Central memory CD8-positive, alpha-beta T cell (primary cell): ENCODE results near the gene IGSF23.
"Not testable (repeated sequence)": the region's sequence is repeated elsewhere in the genome, so short reads cannot be mapped to it uniquely, and the experiment has no call there.

Experiments
- ATAC-seq: fragments of 150-1000 bp; cut with Tn5 transposase; replicated peaks from 2 replicates; pipeline ENCODE4 v1.10.0; 2022; ENCODE audit warnings: mild to moderate bottlenecking, moderate FRiP score, moderate number of reproducible peaks; ENCODE audit not compliant: poor library complexity, severe bottlenecking; ENCODE audit errors: extremely low read depth
- DNase-seq, 2 donors: peaks; one replicate each; pipeline ENCODE4 v3.0.0; 2021; ENCODE audit warnings: low spot score in 2 of 2
- H3K27ac Mint-ChIP-seq: one replicate; pipeline ENCODE4 v1.8.0; 2022; ENCODE audit warnings: low read depth, mild to moderate bottlenecking, moderate library complexity, mixed read lengths
- H3K27me3 Mint-ChIP-seq: one replicate; pipeline ENCODE4 v1.8.0; 2022; ENCODE audit warnings: mixed read lengths
- H3K36me3 Mint-ChIP-seq: one replicate; pipeline ENCODE4 v1.8.0; 2022; ENCODE audit warnings: mild to moderate bottlenecking, moderate library complexity, mixed read lengths; ENCODE audit not compliant: insufficient read depth
- H3K4me1 Mint-ChIP-seq: one replicate; pipeline ENCODE4 v1.8.0; 2022; ENCODE audit warnings: mixed read lengths
- H3K4me3 Mint-ChIP-seq: one replicate; pipeline ENCODE4 v1.8.0; 2022; ENCODE audit warnings: mild to moderate bottlenecking, moderate library complexity, mixed read lengths
- H3K9me3 Mint-ChIP-seq: one replicate; pipeline ENCODE4 v1.8.0; 2022; ENCODE audit warnings: mixed read lengths

IGSF23 gene

DNA sequence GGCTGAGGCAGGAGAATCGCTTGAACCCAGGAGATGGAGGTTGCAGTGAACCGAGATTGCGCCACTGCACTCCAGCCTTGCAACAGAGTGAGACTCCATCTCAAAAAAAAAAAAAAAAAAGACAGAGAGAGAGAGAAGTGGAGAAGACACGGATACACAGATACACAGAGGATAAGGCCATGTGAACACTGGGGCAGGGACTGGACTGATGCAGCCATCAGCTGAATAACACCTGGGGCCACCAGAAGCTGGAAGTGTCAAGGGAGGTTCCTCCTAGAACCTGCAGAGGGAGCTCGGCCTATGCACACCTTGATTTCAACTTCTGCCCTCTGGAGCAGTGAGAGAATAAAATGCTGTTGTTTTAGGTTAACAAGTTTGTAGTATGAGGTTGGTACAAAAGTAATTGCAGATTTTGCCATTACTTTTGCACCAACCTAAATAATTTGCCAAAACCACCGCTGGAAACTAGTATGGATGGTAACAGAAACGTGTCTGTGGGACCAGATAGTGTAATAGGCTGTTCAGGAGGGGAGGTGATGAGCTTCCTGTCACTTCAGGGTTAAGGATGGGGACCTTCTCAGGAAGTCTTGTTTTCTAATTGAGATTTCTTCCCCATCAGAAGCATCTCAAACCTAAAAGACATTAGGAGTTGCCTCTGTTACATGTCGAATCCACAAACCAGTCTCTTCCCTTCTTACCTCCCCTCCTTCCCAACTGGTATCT lies 36.4 kb upstream of the IGSF23 start:
- DNase-seq (no peak), ATAC-seq (no peak)
- Mint-ChIP-seq H3K4me1 (no peaks in the 10 kb centered on the region), H3K4me3 (no peak overlapping the region), H3K27ac (no peak overlapping the region), H3K9me3 (peaks cover 25% of the 10 kb centered on the region), H3K27me3 (peaks cover 19% of the 10 kb centered on the region), H3K36me3 (peaks cover 2% of the 10 kb centered on the region)

DNA sequence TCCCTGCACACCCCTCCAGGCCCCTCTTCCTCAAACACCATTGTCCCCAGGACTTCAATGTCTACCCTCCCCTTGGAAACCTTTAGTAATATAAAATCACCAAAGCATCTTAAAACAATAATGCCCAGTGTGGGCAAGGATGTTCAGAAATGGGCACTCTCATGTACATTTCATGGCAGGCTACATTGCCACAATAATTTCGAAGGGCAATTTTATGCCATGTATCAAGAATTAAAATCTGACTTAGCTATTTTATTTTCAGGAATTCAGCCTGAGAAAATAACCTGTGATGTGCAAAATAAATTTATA lies 35.8 kb upstream of the IGSF23 start:
- no peak for DNase-seq
- Mint-ChIP-seq H3K9me3 (peaks cover 25% of the 10 kb centered on the region), H3K27me3 (peaks cover 24% of the 10 kb centered on the region), H3K36me3 (peaks cover 2% of the 10 kb centered on the region), H3K27ac (no peak overlapping the region), H3K4me1 (no peaks in the 10 kb centered on the region), H3K4me3 (no peak overlapping the region)
- no peak for ATAC-seq

DNA sequence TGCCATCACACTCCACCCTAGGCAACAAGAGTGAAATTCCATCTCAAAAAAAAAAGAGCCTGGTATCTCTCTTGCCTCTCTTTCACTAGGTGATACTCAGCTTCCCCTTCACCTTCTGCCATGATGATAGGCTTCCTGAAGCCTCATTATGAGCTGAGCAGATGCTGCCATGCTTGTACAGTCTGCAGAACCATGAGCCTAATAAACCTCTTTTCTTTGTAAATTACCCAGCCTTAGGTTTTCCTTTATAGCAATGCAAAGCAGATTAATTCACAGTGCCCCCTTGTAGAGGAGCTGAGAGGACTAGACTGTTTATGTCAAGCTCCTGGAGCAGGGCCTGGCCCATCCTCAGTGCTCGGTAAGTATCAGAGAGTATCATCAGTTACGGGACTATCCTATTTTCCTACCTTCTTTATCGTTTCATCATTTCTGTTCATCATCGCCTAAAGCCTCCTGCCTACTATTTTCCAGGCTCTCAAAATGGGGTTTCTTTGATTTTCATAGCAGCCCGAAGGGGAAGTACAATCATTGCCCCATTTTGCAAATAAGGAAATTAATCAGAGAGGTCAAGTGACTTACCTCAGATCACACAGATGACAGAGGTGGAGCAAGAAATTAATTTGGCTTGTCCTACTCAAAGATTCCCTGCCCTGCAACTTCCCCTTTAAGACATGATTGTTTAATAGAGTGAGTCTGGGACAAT lies 33.5 kb upstream of the IGSF23 start:
- Mint-ChIP-seq H3K9me3 (peaks cover 25% of the 10 kb centered on the region), H3K27me3 (peaks cover 35% of the 10 kb centered on the region), H3K36me3 (peaks cover 2% of the 10 kb centered on the region), H3K4me1 (no peaks in the 10 kb centered on the region), H3K4me3 (no peak overlapping the region), H3K27ac (no peak overlapping the region)
- DNase-seq (no peak), ATAC-seq (no peak)

DNA sequence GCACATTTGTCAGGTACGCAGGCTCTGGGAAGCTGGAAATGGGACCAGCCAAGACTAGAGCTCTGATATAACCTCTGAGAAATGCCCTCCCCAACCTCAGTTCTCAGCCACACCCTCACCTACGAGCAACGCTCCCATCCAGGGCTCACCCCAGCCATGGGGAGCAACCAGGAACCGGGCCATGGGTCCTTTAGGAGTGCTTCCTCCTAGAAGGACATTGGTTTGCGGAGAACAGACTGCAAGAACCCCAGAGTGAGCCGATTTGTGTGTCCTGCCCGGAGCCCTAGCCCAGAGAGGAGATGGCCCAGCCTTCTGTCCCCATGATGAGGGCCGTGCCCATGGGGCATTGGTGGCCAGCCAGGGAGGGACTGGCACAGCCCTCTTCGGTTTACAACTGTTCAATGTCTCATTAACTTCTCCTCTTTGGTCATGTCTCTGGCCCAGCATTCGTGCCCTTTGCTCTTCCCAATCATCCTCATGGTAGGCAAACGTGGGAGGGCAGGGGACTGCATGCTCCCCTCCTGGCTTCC lies 32.9 kb upstream of the IGSF23 start:
- no peaks in the 10 kb centered on the region for H3K4me1 Mint-ChIP-seq
- H3K9me3 Mint-ChIP-seq: peaks cover 25% of the 10 kb centered on the region
- no peak overlapping the region for H3K27ac Mint-ChIP-seq
- ATAC-seq (no peak), DNase-seq (no peak)
- no peak overlapping the region for H3K4me3 Mint-ChIP-seq
- peaks cover 29% of the 10 kb centered on the region for H3K27me3 Mint-ChIP-seq
- H3K36me3 Mint-ChIP-seq: peaks cover 2% of the 10 kb centered on the region

DNA sequence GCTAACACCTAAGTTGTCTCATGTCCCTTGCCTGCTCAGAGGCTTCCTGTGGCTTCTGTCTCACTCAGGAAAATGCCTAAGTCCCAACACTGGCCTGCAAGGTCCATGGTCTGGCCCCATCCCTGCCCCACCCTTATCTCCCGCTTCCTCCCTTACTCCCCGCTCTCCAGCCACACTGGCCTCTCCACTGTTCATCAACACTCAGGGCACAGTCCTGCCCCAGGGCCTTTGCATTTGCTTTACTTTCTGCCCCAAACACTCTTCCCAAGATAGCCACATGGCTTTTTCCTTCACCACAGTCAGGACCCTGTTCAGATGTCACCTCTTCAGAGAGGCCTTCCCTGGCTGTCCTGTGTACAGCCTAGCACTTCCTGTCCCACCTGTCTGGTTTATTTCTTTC lies 32.1 kb upstream of the IGSF23 start:
- Mint-ChIP-seq H3K36me3 (peaks cover 2% of the 10 kb centered on the region), H3K4me1 (no peaks in the 10 kb centered on the region), H3K4me3 (no peak overlapping the region), H3K27me3 (peaks cover 28% of the 10 kb centered on the region), H3K27ac (no peak overlapping the region), H3K9me3 (peaks cover 25% of the 10 kb centered on the region)
- ATAC-seq (no peak), DNase-seq (no peak)

DNA sequence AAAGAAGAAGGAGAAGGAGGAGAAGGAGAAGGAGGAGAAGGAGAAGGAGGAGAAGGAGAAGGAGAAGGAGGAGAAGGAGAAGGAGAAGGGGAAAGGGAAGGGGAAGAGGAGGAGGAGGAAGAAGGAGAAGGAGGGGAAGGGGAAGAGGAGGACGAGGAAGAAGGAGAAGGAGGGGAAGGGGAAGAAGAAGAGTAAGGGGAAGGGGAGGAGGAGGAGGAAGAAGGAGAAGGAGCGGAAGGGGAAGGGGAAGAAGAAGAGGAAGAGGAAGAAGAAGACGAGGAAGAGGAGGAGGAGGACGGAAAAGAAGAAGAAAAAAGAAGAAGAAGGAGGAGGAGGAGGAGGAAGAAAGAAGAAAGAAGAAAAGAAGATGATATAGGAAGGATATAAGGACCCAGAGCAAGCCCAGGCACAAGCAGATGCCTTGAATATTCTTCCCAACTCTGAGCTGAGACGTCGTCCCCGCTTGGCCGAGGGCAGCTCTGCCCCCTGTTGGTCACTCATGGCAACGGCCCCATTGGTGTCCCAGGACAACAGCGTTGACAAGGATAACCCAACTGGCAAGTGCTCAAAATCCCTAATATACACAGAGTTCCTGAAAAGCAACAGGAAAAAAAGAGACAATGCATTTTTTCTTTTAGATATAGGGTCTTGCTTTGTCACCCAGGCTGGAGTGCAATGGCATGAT lies 30.6 kb upstream of the IGSF23 start:
- no peak for ATAC-seq
- Mint-ChIP-seq H3K9me3 (peaks cover 28% of the 10 kb centered on the region), H3K27ac (no peak overlapping the region), H3K4me3 (no peak overlapping the region), H3K27me3 (peaks cover 28% of the 10 kb centered on the region), H3K36me3 (peaks cover 2% of the 10 kb centered on the region), H3K4me1 (no peaks in the 10 kb centered on the region)
- DNase-seq: no peak

DNA sequence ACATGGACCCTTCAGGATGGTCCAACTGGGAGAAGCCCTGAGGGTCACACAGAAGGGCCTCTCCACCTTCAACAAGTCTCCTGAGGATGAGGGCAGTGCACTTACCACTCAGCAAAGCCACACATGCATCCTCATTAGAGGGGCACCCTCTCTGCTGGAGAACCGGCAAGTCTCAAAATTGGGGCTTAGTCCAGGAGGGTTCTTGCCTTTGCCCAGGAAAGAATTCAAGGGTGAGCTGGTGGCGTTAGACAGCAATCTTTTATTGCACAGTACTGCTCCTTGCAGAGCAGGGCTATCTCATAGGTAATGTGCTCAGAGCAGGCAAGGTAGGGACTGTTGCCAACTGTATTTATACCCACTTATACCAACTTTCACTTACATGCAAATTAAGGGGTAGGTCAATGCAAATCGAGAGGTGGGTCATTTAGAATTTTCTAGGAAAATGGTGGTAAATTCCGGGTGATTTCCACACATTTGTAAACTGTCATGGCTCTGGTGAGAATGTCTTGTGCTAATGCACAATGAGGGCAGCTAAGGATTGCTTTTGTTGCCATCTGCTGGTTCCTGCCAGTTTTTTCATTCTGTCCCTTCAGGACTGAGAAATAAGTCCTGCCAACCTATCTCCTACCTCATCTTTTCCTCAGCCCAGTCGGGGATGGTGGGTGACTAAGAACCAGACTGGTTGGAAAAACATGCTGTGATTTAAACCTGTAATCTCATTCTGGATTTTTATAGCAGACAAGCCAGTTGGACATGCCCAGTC lies 27.8 kb upstream of the IGSF23 start:
- H3K9me3 Mint-ChIP-seq: peaks cover 14% of the 10 kb centered on the region
- no peak overlapping the region for H3K4me3 Mint-ChIP-seq
- peaks cover 38% of the 10 kb centered on the region for H3K27me3 Mint-ChIP-seq
- no peak overlapping the region for H3K27ac Mint-ChIP-seq
- DNase-seq: no peak
- no peak for ATAC-seq
- H3K36me3 Mint-ChIP-seq: peaks cover 2% of the 10 kb centered on the region
- no peaks in the 10 kb centered on the region for H3K4me1 Mint-ChIP-seq

DNA sequence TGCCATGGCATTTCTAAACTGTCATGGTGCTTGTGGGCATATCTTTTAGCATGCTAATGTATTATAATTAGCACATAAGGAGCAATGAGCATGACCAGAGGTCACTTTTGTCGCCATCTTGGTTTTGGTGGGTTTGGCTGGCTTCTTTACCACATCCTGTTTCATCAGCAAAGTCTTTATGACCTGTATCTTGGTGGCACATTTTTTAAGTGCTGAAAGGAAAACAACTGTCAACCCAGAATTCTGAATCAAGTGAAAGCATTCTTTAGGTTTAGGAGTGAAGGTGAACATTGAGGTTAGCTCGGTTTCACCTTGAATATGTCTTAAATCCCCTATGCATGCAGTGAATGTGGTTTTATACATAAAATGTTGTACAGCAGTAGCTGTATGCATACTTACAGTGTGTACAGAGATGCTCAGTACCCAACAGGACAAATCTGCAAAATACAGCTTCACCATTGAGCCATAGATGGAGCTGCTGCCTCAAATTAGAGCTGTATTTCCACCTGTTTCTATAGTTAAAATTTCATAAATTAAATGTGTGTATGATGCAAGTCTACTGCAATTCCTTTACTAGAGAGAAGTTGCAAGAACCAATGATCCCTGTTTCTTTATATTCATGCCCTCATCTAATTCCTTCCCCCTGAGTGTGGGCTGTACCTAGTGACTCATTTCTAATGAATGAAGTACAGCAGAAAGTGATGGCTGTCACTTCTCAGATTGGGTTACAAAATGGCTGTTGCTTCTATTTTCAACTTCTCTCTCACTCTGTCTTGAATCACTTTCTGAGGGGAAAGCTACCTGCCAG lies 25.2 kb upstream of the IGSF23 start:
- peaks cover 8% of the 10 kb centered on the region for H3K9me3 Mint-ChIP-seq
- H3K27ac Mint-ChIP-seq: no peak overlapping the region
- H3K36me3 Mint-ChIP-seq: no peaks in the 10 kb centered on the region
- ATAC-seq (no peak), DNase-seq (no peak)
- H3K27me3 Mint-ChIP-seq: peaks cover 42% of the 10 kb centered on the region
- H3K4me3 Mint-ChIP-seq: no peak overlapping the region
- H3K4me1 Mint-ChIP-seq: no peaks in the 10 kb centered on the region

DNA sequence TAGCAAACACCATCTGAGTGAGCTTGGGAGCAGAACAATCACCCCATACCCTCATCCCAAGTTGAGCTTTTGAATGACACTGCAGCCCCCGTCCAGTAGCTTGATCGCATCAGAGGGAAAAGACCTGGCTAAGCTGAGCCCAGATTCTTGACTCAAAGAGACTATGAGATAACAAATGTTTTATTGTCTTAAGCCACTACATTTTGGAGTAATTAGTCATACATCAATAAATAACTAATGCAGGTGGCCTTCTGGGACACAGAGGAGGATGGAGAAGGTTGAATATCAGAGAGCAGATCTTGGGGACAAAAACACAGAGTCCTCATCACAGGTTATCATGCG lies 24.6 kb upstream of the IGSF23 start:
- no peak for DNase-seq
- peaks cover 37% of the 10 kb centered on the region for H3K27me3 Mint-ChIP-seq
- no peaks in the 10 kb centered on the region for H3K36me3 Mint-ChIP-seq

DNA sequence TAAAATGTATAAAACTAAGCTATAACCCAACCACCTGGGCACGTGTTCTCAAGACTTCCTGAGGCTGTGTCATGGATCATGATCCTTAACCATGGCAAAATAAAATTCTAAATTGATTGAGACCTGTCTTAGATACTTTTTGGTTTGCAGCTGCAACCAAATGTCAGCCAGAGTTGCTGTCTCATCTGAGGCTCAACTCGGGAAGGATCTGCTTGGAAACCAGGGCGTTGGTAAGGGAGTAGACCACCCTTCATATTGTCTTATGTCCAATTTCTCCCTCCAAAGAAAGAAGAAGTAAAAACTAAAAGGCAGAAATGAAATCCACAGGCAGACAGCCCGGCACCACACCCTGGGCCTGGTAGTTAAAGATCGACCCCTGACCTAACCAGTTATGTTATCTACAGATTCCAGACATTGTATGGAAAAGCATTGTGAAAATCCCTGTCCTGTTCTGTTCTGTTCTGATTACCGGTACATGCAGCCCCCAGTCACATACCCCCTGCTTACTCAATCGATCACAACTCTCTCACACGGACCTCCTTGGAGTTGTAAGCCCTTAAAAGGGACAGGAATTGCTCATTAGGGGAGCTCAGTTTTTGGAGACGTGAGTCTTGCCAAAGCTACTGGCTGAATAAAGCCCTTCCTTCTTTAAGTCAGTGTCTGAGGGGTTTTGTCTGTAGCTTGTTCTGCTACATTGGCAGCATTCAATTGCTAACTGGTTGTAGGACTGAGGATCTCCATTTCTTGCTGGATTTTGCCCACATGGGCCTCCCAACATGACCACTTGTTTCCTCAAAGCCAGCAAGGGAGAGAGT lies 22.9 kb upstream of the IGSF23 start:
- no peak for DNase-seq
- Mint-ChIP-seq H3K4me1 (no peaks in the 10 kb centered on the region), H3K9me3 (peaks cover 10% of the 10 kb centered on the region), H3K27me3 (peaks cover 37% of the 10 kb centered on the region), H3K27ac (no peak overlapping the region), H3K36me3 (no peaks in the 10 kb centered on the region), H3K4me3 (no peak overlapping the region)
- ATAC-seq: no peak

More for the DNA sequence above, 24.6 kb upstream of the IGSF23 start:
- H3K27ac Mint-ChIP-seq: no peak overlapping the region
- H3K4me1 Mint-ChIP-seq: no peaks in the 10 kb centered on the region
- H3K9me3 Mint-ChIP-seq: peaks cover 8% of the 10 kb centered on the region
- no peak for ATAC-seq
- no peak overlapping the region for H3K4me3 Mint-ChIP-seq

DNA sequence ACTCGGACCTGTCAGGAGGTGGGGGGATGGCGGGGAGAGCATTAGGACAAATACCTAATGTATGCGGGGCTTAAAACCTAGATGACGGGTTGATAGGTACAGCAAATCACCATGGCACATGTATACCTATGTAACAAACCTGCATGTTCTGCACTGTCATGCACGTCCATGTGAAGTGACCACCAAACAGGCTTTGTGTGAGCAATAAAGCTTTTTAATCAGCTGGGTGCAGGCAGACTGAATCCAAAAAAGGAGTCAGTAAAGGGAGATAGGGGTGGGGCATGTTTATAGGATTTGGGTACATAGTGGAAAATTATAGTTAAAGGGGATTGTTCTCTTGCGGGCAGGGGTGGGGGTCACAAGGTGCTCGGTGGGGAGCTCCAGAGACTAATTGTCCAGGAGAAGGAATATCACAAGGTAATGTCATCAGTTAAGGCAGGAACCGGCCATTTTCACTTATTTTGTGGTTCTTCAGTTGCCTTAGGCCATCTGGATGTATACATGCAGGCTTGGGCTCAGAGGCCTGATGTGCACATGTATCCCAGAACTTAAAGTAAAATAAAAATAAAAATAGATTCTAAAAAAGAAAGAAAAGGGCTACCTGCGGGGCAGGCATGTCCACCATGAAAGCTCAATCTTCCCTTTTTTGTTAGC lies 21.9 kb upstream of the IGSF23 start:
- H3K36me3 Mint-ChIP-seq, H3K4me1 Mint-ChIP-seq, H3K27ac Mint-ChIP-seq, DNase-seq, ATAC-seq, H3K4me3 Mint-ChIP-seq: not testable (repeated sequence)
- Mint-ChIP-seq H3K9me3 (peaks cover 16% of the 10 kb centered on the region), H3K27me3 (peaks cover 48% of the 10 kb centered on the region)
